HepG2 (cell line): ENCODE results near the gene GRK6. TPM values are rescaled to one million over a fixed set of nuclear protein-coding genes. Genes with fewer than 3 reads are reported as not detected.

ENCODE experiments used
- ATF7 ChIP-seq, 2 experiments: fragments of 450-650 bp in 1 of 2; sonication (generic) in 1 of 2; formaldehyde crosslinking in 1 of 2; IDR thresholded peaks; 2 replicates each; pipeline versions ENCODE4 v1.4.0 to v1.6.1; 2016 to 2020; ENCODE audit warnings: antibody characterized with exemption in 1 of 2, mild to moderate bottlenecking in 1 of 2, missing genetic modification reagents in 1 of 2
- CEBPG ChIP-seq: IDR thresholded peaks from 2 replicates; pipeline ENCODE4 v1.6.1; 2016
- CHD4 ChIP-seq: fragments of 200-600 bp; sonication (generic); IDR thresholded peaks from 2 replicates; pipeline ENCODE4 v1.7.0; 2017; ENCODE audit warnings: mild to moderate bottlenecking, low read length, borderline replicate concordance
- EZH2 ChIP-seq: conservative IDR thresholded peaks from 2 replicates; pipeline ENCODE4 v1.6.1; 2012; ENCODE audit warnings: mild to moderate bottlenecking, low read depth, low read length, moderate library complexity
- IKZF1 ChIP-seq: fragments of 450-650 bp; IDR thresholded peaks from 2 replicates; pipeline ENCODE4 v1.7.1; 2016
- MLLT10 ChIP-seq: sonication (generic); formaldehyde crosslinking; IDR thresholded peaks from 2 replicates; pipeline ENCODE4 v1.4.0; 2020; ENCODE audit warnings: missing genetic modification reagents
- NR2F2 ChIP-seq: IDR thresholded peaks from 2 replicates; pipeline ENCODE4 v1.6.1; 2012; ENCODE audit warnings: low read depth, inconsistent platforms, borderline replicate concordance
- NR2F6 ChIP-seq, 2 experiments: IDR thresholded peaks; 2 replicates each; pipeline ENCODE4 v1.6.1; 2016; ENCODE audit warnings: antibody characterized with exemption in 1 of 2, mild to moderate bottlenecking in 1 of 2
- PAXIP1 ChIP-seq: sonication (generic); formaldehyde crosslinking; conservative IDR thresholded peaks from 2 replicates; pipeline ENCODE4 v1.4.0; 2020; ENCODE audit warnings: mild to moderate bottlenecking, missing genetic modification reagents, moderate library complexity
- PHF21A ChIP-seq: sonication (generic); formaldehyde crosslinking; IDR thresholded peaks from 2 replicates; pipeline ENCODE4 v1.5.0; 2020; ENCODE audit warnings: mild to moderate bottlenecking, missing genetic modification reagents
- STAG1 ChIP-seq: sonication (generic); formaldehyde crosslinking; IDR thresholded peaks from 2 replicates; pipeline ENCODE4 v1.4.0; 2020; ENCODE audit warnings: missing genetic modification reagents
- TCF12 ChIP-seq, 2 experiments: fragments of 450-650 bp in 1 of 2; sonication (generic) in 1 of 2; formaldehyde crosslinking in 1 of 2; IDR thresholded peaks; 2 replicates each; pipeline versions ENCODE4 v1.6.1 to v1.8.0; 2017 to 2022; ENCODE audit warnings: antibody characterized with exemption in 1 of 2, mild to moderate bottlenecking in 1 of 2, missing genetic modification reagents in 1 of 2, moderate library complexity in 1 of 2
- TEAD2 ChIP-seq: sonication (generic); formaldehyde crosslinking; IDR thresholded peaks from 2 replicates; pipeline ENCODE4 v1.9.0; 2021; ENCODE audit warnings: missing genetic modification reagents
- XRCC5 ChIP-seq: fragments of 200-400 bp; formaldehyde crosslinking; optimal IDR thresholded peaks from 2 replicates; pipeline ENCODE3; 2017; ENCODE audit warnings: mild to moderate bottlenecking, low read length
- ZBTB20 ChIP-seq: sonication (generic); formaldehyde crosslinking; IDR thresholded peaks from 2 replicates; pipeline ENCODE4 v1.8.1; 2023; ENCODE audit warnings: missing genetic modification reagents, low read depth, mild to moderate bottlenecking, borderline replicate concordance
- ZBTB38 ChIP-seq: sonication (generic); formaldehyde crosslinking; IDR thresholded peaks from 2 replicates; pipeline ENCODE4 v1.5.1; 2020; ENCODE audit warnings: mild to moderate bottlenecking, missing genetic modification reagents
- ZSCAN31 ChIP-seq: sonication (generic); formaldehyde crosslinking; IDR thresholded peaks from 2 replicates; pipeline ENCODE4 v1.5.0; 2020; ENCODE audit warnings: low read depth, mild to moderate bottlenecking, missing genetic modification reagents
- polyA plus RNA-seq, 8 experiments: library from polyadenylated mRNA; depleted of rRNA in 3 of 8; stranded (reverse) in 7 of 8; unstranded in 1 of 8; fragments of >200 nt; fragmentation: Illumina TruSeq in 4 of 8; extraction: Trizol in 4 of 8; gene quantifications; 2 replicates each; pipeline versions ENCODE4 v1.2.1 to v1.2.3, GENCODE V29; 2011 to 2016; ENCODE audit warnings: low read depth in 4 of 8, missing spikeins in 1 of 8, mixed read lengths in 1 of 8; ENCODE audit not compliant: insufficient read depth in 1 of 8
- total RNA-seq, 5 experiments: library from RNA; depleted of rRNA; stranded (reverse); fragments of >200 nt; fragmentation: Illumina TruSeq; extraction: Trizol; gene quantifications; 2 replicates each; pipeline ENCODE4 v1.2.3, GENCODE V29; 2016; ENCODE audit warnings: low read depth in 1 of 5
- TF ChIP-seq, protein P1 (sequence below): sonication (generic); formaldehyde crosslinking; IDR thresholded peaks from 2 replicates; pipeline ENCODE4 v1.8.0; 2023; ENCODE audit warnings: mild to moderate bottlenecking, missing genetic modification reagents
- TF ChIP-seq, protein P2 (sequence below): sonication (generic); formaldehyde crosslinking; conservative IDR thresholded peaks from 2 replicates; pipeline ENCODE4 v1.8.0; 2022; ENCODE audit warnings: low read depth, missing genetic modification reagents
- TF ChIP-seq, protein P3 (sequence below): sonication (generic); formaldehyde crosslinking; IDR thresholded peaks from 2 replicates; pipeline ENCODE4 v1.5.1; 2020; ENCODE audit warnings: mild to moderate bottlenecking, missing genetic modification reagents

Gene GRK6
- total and polyA plus RNA-seq, 2 of the 13 experiments (the other 11 are each of a cell fraction or from before 2014, with no cell fraction given), result 13.2 to 19.9 TPM

DNA sequence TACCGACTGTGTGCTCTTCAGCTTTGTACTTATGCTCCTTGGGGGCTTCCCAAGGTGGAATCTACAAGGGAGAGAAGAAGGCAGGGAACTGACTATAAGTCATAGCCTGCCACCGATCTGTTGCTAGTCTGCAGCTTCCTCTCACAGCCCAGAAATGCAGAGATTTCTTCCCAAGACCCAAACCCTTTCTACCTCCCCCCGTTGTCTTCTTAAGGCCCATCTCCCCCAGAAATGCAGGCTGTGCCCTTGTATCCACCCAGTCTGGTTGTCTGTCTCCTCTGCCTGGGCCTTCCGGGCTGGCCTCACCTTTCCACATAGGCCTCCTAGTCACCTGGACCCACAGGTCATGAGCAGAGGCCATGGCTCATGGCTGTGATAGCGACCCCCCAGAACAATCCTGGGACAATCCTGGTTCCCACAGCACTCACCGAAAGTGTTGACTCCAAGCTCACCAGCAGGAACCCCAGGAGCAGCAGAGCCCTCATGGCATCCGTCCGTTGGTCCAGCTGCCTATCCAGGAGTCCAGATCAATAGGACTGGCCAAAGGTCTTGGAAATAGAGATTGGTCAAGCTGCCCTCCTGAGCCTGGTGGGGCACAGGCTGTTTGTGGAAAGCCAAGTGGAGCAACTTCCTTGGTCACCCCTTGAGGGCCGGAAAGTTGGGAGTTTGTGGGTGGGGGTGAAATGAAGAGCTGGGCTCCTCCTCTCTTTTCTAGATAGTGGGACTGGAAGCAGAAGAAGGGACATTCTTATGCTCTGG lies 17.3 kb upstream of the GRK6 start, which contains the start of gene F12 (continued):
- TF ChIP-seq NR2F6 (IDR thresholded peaks at IDR 0.05) (peak; percentile 45; the same call in 1 of the 2 replicates), NR2F6 (CRISPR knock-in tag; IDR thresholded peaks at IDR 0.05) (peak; percentile 30; the same call in 1 of the 2 replicates), EZH2 (no peak), ZSCAN31 (CRISPR knock-in tag) (0 out of 2 replicates have a peak, but pooled peaks have one; percentile 27), PHF21A (CRISPR knock-in tag) (peak; percentile 78), ATF7 (IDR thresholded peaks at IDR 0.05) (no peak), ATF7 (CRISPR knock-in tag; IDR thresholded peaks at IDR 0.05) (no peak), PAXIP1 (CRISPR knock-in tag) (peak; percentile 92), TCF12 (IDR thresholded peaks at IDR 0.05) (no peak), TCF12 (CRISPR knock-in tag; IDR thresholded peaks at IDR 0.05) (no peak), IKZF1 (no peak), TEAD2 (CRISPR knock-in tag) (no peak), NR2F2 (no peak), XRCC5 (no peak), CEBPG (CRISPR knock-in tag) (peak; percentile 41), STAG1 (CRISPR knock-in tag) (no peak), MLLT10 (CRISPR knock-in tag) (no peak), ZBTB38 (CRISPR knock-in tag) (0 out of 2 replicates have a peak, but pooled peaks have one; percentile 21), CHD4 (no peak), ZBTB20 (no peak)
- TF ChIP-seq, protein P1, sequence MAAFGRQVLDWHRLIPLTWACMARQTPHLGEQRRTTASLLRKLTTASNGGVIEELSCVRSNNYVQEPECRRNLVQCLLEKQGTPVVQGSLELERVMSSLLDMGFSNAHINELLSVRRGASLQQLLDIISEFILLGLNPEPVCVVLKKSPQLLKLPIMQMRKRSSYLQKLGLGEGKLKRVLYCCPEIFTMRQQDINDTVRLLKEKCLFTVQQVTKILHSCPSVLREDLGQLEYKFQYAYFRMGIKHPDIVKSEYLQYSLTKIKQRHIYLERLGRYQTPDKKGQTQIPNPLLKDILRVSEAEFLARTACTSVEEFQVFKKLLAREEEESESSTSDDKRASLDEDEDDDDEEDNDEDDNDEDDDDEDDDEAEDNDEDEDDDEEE (CRISPR knock-in tag), result no peak
- TF ChIP-seq, protein P2, sequence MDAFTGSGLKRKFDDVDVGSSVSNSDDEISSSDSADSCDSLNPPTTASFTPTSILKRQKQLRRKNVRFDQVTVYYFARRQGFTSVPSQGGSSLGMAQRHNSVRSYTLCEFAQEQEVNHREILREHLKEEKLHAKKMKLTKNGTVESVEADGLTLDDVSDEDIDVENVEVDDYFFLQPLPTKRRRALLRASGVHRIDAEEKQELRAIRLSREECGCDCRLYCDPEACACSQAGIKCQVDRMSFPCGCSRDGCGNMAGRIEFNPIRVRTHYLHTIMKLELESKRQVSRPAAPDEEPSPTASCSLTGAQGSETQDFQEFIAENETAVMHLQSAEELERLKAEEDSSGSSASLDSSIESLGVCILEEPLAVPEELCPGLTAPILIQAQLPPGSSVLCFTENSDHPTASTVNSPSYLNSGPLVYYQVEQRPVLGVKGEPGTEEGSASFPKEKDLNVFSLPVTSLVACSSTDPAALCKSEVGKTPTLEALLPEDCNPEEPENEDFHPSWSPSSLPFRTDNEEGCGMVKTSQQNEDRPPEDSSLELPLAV, result no peak
- TF ChIP-seq, protein P3, sequence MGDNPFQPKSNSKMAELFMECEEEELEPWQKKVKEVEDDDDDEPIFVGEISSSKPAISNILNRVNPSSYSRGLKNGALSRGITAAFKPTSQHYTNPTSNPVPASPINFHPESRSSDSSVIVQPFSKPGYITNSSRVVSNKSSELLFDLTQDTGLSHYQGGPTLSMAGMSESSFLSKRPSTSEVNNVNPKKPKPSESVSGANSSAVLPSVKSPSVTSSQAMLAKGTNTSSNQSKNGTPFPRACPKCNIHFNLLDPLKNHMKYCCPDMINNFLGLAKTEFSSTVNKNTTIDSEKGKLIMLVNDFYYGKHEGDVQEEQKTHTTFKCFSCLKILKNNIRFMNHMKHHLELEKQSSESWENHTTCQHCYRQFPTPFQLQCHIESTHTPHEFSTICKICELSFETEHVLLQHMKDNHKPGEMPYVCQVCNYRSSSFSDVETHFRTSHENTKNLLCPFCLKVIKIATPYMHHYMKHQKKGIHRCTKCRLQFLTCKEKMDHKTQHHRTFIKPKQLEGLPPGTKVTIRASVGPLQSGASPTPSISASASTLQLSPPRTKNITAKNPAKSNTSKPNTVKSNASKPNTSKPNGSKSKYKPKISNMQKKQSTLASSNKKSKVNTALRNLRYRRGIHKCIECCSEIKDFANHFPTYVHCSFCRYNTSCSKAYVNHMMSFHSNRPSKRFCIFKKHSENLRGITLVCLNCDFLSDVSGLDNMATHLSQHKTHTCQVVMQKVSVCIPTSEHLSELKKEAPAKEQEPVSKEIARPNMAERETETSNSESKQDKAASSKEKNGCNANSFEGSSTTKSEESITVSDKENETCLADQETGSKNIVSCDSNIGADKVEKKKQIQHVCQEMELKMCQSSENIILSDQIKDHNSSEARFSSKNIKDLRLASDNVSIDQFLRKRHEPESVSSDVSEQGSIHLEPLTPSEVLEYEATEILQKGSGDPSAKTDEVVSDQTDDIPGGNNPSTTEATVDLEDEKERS, result 0 out of 2 replicates have a peak, but pooled peaks have one; percentile 39
